ENCODE data around the gene GPR180. TPM values are rescaled to one million over a fixed set of nuclear protein-coding genes. Genes with fewer than 3 reads are reported as not detected.

Gene GPR180
- total RNA-seq, 1 experiment from 2014 or later: 18.0 TPM

GRCh38 chr13:94590744-94591143 lies 10.9 kb upstream of the GPR180 start:
- in situ Hi-C loops (cut with HindIII; ENCODE audit: low pct_unique_long_range_greater_than_20kb, low sequenced_read_pairs): loop anchor here (25.0 kb wide), 1 partner anchor 128 kb away; no protein-coding TSS in a partner anchor
- DNase-seq (ENCODE audit: low read depth, low spot score): no peak

GRCh38 chr13:94595001-94595949 lies 6.4 kb upstream of the GPR180 start:
- in situ Hi-C loops (cut with HindIII; ENCODE audit: low pct_unique_long_range_greater_than_20kb, low sequenced_read_pairs): loop anchor here (25.0 kb wide), 1 partner anchor 133 kb away; no protein-coding TSS in a partner anchor
- DNase-seq (ENCODE audit: low read depth, low spot score): peak; percentile 32

- in situ Hi-C loops (cut with HindIII; ENCODE audit: low pct_unique_long_range_greater_than_20kb, low sequenced_read_pairs): loop anchor here (25.0 kb wide), 1 partner anchor 134 kb away; no protein-coding TSS in a partner anchor
- peak; percentile 94 for DNase-seq (ENCODE audit: low read depth, low spot score)
Measured at GRCh38 chr13:94595950-94596574, 5.6 kb upstream of the GPR180 start, which contains the start of gene TGDS. Gene TGDS (minus strand): TSS chr13:94596152. CDS start chr13:94596136, 16 bp downstream.

- no peak for DNase-seq (ENCODE audit: low read depth, low spot score)
- in situ Hi-C loops (cut with HindIII; ENCODE audit: low pct_unique_long_range_greater_than_20kb, low sequenced_read_pairs): loop anchor here (25.0 kb wide), 1 partner anchor 134 kb away; no protein-coding TSS in a partner anchor
Measured at GRCh38 chr13:94596575-94596971, 5.1 kb upstream of the GPR180 start.

GRCh38 chr13:94598281-94598680 lies 3.4 kb upstream of the GPR180 start:
- in situ Hi-C loops (cut with HindIII; ENCODE audit: low pct_unique_long_range_greater_than_20kb, low sequenced_read_pairs): loop anchor here (25.0 kb wide), 1 partner anchor 136 kb away; no protein-coding TSS in a partner anchor

DNA sequence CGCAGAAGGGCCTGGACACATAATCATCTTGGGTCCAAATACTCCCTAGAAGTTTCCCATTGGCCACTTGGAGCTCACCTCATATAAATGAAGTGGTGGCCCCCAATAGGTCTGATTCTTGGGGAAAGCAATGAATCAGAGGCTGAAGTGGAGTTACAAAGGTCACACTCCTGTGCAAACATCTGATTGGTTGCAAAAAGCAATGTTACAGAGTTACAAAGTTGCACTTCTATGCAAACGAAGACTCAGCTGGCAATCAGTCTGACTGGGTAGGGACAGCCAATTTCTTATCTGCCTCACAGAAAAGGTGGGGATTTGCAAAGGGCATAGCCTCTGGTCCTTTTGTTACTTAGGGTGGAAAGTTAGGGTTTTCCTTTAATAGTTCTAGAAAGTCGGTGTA lies 1.8 kb upstream of the GPR180 start:
- DNase-seq (ENCODE audit: low read depth, low spot score): no peak
- in situ Hi-C loops (cut with HindIII; ENCODE audit: low pct_unique_long_range_greater_than_20kb, low sequenced_read_pairs): loop anchor here (25.0 kb wide), 1 partner anchor 138 kb away; no protein-coding TSS in a partner anchor

More at GRCh38 chr13:94598281-94598680, 3.4 kb upstream of the GPR180 start:
- no peak for DNase-seq (ENCODE audit: low read depth, low spot score)

DNA sequence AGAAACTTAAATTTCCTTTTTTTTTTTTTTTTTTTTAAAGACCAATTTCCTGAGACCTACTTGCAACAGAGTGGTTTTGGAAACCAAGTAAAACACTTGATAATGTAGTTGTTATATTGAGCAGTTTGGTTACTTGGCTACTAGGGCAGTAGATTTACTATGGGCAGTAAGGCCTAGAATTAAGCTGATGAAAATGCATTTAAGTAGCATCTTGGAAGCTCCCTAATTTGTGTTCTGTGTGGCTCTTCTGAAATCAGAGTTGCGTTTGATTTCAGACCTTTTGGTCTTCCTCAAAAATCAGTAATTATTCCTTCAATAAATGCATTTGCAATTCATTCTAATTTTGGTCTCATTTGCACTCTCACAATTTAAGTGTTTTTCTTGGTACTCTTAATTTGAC lies 810 bp downstream of the GPR180 start:
- DNase-seq (ENCODE audit: low read depth, low spot score): no peak
- in situ Hi-C loops (cut with HindIII; ENCODE audit: low pct_unique_long_range_greater_than_20kb, low sequenced_read_pairs): no loop called here

DNA sequence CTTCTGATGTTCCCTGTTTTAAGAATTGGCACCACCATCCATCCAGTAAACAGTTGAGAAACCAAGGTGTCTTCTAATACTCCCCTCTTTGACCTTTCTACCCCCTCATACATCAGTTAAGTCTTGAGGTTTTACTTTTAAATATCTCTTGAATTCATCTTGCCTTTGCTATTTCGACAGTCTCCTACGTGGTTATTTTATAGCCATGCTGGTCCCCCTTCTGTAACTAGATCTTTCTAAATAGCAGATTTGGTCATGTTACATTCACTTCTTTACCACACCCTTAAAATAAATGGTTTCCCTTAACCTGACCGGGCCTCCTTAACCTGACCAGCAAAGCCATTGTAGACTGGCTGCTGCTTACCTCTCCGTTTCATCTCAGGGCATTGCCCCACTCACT lies 5.4 kb downstream of the GPR180 start:
- no peak for DNase-seq (ENCODE audit: low read depth, low spot score)
- in situ Hi-C loops (cut with HindIII; ENCODE audit: low pct_unique_long_range_greater_than_20kb, low sequenced_read_pairs): no loop called here

GRCh38 chr13:94607939-94608338 lies 6.3 kb downstream of the GPR180 start:
- in situ Hi-C loops (cut with HindIII; ENCODE audit: low pct_unique_long_range_greater_than_20kb, low sequenced_read_pairs): no loop called here

DNA sequence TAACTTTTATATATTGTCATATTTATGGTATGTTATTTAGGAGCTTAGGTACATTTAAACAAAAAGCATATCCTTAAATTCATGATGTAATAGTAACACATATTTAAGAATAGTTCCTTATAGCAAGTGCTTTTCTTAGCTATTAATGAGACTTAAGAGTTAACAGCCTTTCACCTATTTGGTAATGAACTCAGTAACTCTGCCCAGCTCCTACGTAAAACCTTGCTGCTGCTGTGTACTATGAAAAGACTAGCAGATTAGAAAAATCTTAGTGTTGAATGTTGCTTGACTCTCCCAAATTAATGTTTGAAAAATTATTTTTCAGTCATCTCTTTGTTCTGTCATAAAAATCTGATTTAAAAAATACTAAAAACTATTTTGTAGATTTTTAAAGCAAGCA lies 6.9 kb downstream of the GPR180 start:
- no peak for DNase-seq (ENCODE audit: low read depth, low spot score)
- in situ Hi-C loops (cut with HindIII; ENCODE audit: low pct_unique_long_range_greater_than_20kb, low sequenced_read_pairs): no loop called here

More at GRCh38 chr13:94607939-94608338, 6.3 kb downstream of the GPR180 start:
- DNase-seq (ENCODE audit: low read depth, low spot score): no peak

DNA sequence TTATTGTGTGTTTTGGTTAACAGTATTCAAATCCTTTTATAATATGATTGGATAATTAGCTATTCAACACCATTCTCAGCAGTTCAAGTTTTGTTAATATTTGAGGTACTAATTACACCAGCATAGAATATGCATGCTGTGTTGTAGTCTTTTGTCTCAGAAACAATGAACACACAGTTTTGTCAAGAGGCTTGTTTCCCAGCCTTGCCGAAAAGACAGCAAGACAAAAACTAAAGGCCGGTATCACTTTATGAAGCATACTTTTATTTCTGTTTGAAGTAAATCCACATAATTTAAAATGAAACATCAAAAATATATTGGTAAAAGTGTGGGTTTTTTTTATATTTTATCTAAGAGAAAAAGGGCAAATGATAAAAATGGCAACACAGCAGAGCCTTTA lies 7.5 kb downstream of the GPR180 start:
- in situ Hi-C loops (cut with HindIII; ENCODE audit: low pct_unique_long_range_greater_than_20kb, low sequenced_read_pairs): no loop called here
- no peak for DNase-seq (ENCODE audit: low read depth, low spot score)

DNA sequence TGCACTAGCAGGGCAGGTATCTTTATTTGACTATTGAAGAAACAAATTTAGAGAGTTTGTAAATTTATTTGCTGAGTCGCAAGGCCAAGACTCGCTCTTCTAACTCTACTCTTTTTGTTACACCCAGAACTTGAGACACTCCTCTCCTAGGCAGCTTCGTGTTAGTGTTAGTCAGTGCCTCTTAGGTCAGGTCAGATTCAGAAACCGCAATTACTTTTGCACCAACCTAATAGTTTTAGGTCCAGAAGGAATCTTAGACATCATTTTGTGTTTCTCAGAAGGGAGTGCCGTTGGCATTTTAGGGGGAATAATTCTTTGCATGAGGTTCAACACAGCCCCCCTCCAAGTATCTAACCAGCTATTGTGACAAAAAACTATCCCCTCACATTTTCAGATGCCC lies 8.8 kb downstream of the GPR180 start:
- in situ Hi-C loops (cut with HindIII; ENCODE audit: low pct_unique_long_range_greater_than_20kb, low sequenced_read_pairs): no loop called here
- DNase-seq (ENCODE audit: low read depth, low spot score): no peak

DNA sequence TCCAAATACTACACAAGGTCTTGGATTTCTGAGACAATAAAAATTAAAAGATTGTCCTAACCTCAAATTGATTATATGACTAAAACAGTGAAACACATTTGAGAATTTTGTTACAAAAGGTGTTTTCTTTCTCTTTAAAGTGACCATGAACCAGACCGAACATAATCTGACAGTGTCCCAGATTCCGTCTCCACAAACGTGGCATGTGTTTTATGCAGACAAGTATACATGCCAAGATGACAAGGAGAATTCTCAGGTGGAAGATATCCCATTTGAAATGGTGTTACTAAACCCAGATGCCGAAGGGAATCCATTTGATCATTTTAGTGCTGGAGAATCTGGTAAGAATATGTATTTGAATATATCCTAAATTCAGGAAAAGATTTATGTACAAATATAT lies 10.4 kb downstream of the GPR180 start:
- DNase-seq (ENCODE audit: low read depth, low spot score): no peak
- in situ Hi-C loops (cut with HindIII; ENCODE audit: low pct_unique_long_range_greater_than_20kb, low sequenced_read_pairs): no loop called here

GRCh38 chr13:94613051-94613450 lies 11.4 kb downstream of the GPR180 start:
- in situ Hi-C loops (cut with HindIII; ENCODE audit: low pct_unique_long_range_greater_than_20kb, low sequenced_read_pairs): no loop called here
- no peak for DNase-seq (ENCODE audit: low read depth, low spot score)

GRCh38 chr13:94617389-94618000 lies 15.8 kb downstream of the GPR180 start:
- DNase-seq (ENCODE audit: low read depth, low spot score): peak; percentile 61
- in situ Hi-C loops (cut with HindIII; ENCODE audit: low pct_unique_long_range_greater_than_20kb, low sequenced_read_pairs): no loop called here

DNA sequence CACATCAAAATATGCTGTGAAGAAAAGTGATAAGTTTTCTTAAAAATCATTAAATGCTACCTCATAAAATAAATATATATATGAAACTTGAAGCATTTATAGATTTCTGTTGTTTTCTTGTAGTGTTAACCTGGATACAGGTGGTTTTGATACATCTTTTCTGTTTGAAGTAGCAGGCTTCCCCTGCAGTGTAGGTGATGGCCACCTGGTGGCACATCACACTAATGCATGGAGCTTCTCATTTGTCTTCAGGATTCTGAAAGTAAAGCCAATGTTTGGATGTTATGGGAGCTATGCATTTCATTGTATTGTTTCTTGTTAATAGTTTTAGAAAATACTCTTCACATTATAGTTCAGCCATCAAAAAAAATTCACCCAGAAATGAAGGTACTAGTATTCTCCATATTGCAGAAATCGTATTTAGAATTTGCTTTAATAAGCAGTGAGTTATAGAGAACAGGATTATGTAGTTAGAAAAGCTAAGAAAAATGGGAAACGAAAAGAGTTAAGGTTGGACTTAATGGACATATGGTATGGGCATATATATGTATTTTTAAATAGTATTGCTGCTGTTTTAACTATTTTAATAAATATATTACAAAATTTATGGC lies 18.7 kb downstream of the GPR180 start:
- peak; percentile 57 for DNase-seq (ENCODE audit: low read depth, low spot score)
- in situ Hi-C loops (cut with HindIII; ENCODE audit: low pct_unique_long_range_greater_than_20kb, low sequenced_read_pairs): no loop called here

- no peak for DNase-seq (ENCODE audit: low read depth, low spot score)
- in situ Hi-C loops (cut with HindIII; ENCODE audit: low pct_unique_long_range_greater_than_20kb, low sequenced_read_pairs): no loop called here
Measured at GRCh38 chr13:94622344-94622743, 20.7 kb downstream of the GPR180 start.

All from SK-MEL-5 (cell line).